NCI-H2107 treated with DMSO at 0.1 percent for 48 hours (cell line): ENCODE results near the gene IL16.

Source experiments
- DNase-seq: peaks from one replicate; lab custom pipeline; 2025; ENCODE audit not compliant: unreplicated experiment; lab: John Stamatoyannopoulos, UW

The IL16 gene

GRCh38 chr15:81254277-81254915, 57.7 kb downstream of the IL16 start:
- no peak for DNase-seq

- no peak for DNase-seq
Observed at GRCh38 chr15:81254916-81255290, 58.2 kb downstream of the IL16 start.

GRCh38 chr15:81255315-81255957, 58.8 kb downstream of the IL16 start:
- no peak for DNase-seq

GRCh38 chr15:81255958-81256320, 59.3 kb downstream of the IL16 start:
- no peak for DNase-seq

- DNase-seq = no peak
Observed at GRCh38 chr15:81256916-81257315, 60.2 kb downstream of the IL16 start.

- DNase-seq = no peak
Observed at GRCh38 chr15:81257435-81257834, 60.8 kb downstream of the IL16 start.

- no peak for DNase-seq
Observed at GRCh38 chr15:81258455-81258854, 61.8 kb downstream of the IL16 start.

- no peak for DNase-seq
Observed at GRCh38 chr15:81259760-81260298, 63.1 kb downstream of the IL16 start.

GRCh38 chr15:81261172-81261811, 64.6 kb downstream of the IL16 start:
- no peak for DNase-seq

GRCh38 chr15:81263477-81263876, 66.8 kb downstream of the IL16 start:
- DNase-seq = no peak

GRCh38 chr15:81264072-81264857, 67.6 kb downstream of the IL16 start:
- no peak for DNase-seq

GRCh38 chr15:81265256-81265943, 68.7 kb downstream of the IL16 start:
- no peak for DNase-seq

GRCh38 chr15:81265944-81266775, 69.5 kb downstream of the IL16 start:
- peak; percentile 51 for DNase-seq

GRCh38 chr15:81268340-81268739, 71.7 kb downstream of the IL16 start:
- DNase-seq = no peak

- DNase-seq = no peak
Observed at GRCh38 chr15:81268881-81269601, 72.4 kb downstream of the IL16 start.

GRCh38 chr15:81270188-81270587, 73.5 kb downstream of the IL16 start:
- DNase-seq = no peak

GRCh38 chr15:81270781-81271491, 74.3 kb downstream of the IL16 start:
- DNase-seq = no peak

- no peak for DNase-seq
Observed at GRCh38 chr15:81271761-81272644, 75.3 kb downstream of the IL16 start.
